ELF-1 (cell line): ENCODE data around the gene UBTF.

Experiments
- DNase-seq: peaks from one replicate; pipeline ENCODE4 v3.0.0-alpha.2; 2016; ENCODE audit warnings: low read depth, low spot score

UBTF gene, protein sequence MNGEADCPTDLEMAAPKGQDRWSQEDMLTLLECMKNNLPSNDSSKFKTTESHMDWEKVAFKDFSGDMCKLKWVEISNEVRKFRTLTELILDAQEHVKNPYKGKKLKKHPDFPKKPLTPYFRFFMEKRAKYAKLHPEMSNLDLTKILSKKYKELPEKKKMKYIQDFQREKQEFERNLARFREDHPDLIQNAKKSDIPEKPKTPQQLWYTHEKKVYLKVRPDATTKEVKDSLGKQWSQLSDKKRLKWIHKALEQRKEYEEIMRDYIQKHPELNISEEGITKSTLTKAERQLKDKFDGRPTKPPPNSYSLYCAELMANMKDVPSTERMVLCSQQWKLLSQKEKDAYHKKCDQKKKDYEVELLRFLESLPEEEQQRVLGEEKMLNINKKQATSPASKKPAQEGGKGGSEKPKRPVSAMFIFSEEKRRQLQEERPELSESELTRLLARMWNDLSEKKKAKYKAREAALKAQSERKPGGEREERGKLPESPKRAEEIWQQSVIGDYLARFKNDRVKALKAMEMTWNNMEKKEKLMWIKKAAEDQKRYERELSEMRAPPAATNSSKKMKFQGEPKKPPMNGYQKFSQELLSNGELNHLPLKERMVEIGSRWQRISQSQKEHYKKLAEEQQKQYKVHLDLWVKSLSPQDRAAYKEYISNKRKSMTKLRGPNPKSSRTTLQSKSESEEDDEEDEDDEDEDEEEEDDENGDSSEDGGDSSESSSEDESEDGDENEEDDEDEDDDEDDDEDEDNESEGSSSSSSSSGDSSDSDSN

DNA sequence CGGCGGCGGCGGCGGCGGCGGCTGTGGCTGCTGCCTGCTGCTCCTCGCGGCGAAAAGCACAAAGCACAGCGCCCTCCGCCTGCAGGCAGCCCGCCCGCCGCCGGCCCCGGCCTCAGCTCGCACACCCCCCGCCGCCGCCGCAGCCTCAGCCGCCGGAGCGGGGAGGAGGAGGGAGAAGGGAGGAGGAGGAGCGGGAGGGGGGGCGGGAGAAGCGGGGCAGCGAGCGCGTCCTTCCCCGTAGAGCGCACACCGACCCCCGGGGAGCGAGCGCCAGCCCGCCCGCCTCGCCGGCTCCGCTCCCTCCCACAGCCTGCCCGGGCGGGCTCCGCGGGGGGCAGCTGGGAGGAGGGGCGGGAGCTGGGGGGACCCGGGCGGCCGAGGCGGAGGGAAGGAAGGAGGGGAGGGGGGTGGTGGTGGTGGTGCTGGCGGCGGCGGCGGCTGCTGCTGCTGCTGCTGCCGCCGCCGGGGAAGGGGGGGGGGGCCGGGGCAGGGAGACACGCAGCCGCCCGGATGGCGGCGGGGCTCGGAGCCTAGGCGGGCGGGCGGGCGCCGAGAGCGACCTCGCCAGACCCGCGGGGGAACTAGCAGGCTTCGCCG lies at the start of gene UBTF:
UBTF (minus strand) TSS at position 60 of the 597 bp plus-strand sequence. CDS start 1,446 bp downstream, outside the sequence.
- DNase-seq, result no peak

GRCh38 chr17:44268709-44269534 lies 49.4 kb upstream of the UBTF start:
- DNase-seq, result no peak

- DNase-seq, result no peak
These were observed 48.5 kb upstream of the UBTF start, which contains the start of gene SLC4A1 for GRCh38 chr17:44267818-44268490. Gene SLC4A1, minus strand, starts transcription at chr17:44268135. Its CDS starts 5,269 bp downstream, at chr17:44262866.

DNA sequence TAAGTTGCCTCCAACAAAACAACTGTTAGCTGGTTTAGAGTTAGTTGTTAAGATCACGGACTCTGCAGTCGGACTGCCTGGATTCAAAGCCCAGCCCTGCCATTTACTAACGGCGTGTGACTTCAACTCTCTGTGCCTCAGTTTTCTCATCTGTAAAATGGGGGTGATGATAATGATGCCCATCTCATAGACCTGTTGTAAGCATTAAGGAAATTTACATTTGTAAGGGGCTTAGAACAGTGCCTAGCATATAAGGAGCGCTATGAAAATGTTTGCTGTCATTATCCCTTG lies 47.6 kb upstream of the UBTF start:
- DNase-seq, result no peak

- no peak for DNase-seq
These were observed 47.1 kb upstream of the UBTF start for GRCh38 chr17:44266402-44267164.

GRCh38 chr17:44263345-44263902 lies 43.9 kb upstream of the UBTF start:
- no peak for DNase-seq

GRCh38 chr17:44262654-44263225 lies 43.3 kb upstream of the UBTF start:
- no peak for DNase-seq

DNA sequence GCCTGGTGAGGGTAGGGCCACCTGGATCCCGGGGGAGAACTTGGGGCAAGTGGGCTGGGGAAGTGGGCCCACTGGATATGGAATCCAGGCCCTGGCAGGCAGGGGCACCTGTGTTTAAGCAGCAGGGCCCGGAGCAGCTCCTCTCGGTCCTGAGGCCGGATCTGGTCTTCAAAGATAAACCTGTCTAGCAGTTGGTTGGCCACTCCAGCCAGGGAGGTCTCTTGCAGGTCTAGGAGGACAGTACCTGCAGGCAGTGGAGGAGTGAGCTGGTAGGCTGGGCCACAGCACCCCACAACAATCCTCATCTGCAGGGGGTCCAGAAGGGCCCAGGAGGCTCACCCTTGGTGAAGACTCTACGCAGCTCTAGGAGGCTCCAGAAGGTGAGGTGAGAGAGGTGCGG lies 40.8 kb upstream of the UBTF start:
- no peak for DNase-seq

DNA sequence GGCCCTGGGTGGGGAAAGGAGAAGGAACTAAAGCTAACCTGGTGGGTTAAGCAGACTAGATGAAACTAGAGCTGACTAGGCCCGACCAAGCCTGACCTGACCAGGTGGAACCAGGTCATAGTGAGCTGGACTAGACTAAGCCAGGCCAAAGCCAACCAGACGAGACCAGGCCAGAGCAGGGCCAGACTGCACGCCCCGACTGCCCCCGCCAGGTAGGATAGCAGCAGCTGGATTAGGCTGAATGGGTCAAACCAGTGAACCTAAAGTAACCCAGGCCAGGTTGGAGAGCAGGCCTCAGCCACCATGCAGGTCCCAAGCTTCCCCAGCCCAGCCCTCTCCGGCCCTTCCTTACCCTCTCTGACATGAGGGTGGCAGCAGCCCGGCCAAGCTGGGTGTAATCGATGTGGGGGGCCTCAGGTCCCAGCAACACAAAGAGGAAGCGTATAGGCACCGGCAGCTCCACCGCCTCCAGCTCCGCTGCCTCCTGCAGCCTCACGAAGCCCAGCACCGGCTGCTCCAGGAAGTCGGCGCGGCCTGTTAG lies 39.4 kb upstream of the UBTF start:
- no peak for DNase-seq

GRCh38 chr17:44257815-44258760 lies 38.6 kb upstream of the UBTF start:
- no peak for DNase-seq

DNA sequence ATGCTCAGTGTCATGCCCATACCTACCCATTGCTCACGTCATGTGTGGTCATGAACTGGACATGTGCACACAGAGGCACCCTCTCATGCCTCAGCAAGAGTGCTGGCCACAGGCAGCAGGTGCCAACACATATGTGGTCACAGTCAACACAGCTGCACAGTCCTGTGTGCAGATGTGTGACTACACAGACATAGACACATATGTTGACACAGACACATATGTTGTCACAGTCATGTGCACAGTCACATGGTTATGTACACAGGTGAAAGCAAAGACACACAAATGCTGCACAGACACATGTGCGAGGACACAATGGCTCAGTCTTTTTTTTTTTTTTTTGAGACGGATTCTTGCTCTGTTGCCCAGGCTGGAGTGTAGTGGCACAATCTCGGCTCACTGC lies 37.2 kb upstream of the UBTF start:
- no peak for DNase-seq

DNA sequence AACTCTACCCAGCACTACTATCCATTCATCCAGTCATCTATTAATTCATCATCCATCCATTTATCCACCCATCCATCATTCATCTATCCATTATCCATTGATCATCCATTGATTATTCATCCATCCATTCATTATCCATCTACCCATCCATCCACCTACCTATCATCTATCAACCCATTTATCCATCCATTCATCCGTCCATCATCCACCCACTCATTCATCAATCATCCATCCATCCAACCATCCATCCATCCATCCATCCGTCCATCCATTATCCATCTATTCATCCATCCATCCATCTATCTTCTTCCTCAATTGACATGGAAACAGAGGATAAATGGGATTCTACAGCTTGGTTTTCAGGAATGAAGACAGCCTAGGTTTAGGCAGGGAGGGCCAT lies 36.4 kb upstream of the UBTF start:
- DNase-seq, result no peak

DNA sequence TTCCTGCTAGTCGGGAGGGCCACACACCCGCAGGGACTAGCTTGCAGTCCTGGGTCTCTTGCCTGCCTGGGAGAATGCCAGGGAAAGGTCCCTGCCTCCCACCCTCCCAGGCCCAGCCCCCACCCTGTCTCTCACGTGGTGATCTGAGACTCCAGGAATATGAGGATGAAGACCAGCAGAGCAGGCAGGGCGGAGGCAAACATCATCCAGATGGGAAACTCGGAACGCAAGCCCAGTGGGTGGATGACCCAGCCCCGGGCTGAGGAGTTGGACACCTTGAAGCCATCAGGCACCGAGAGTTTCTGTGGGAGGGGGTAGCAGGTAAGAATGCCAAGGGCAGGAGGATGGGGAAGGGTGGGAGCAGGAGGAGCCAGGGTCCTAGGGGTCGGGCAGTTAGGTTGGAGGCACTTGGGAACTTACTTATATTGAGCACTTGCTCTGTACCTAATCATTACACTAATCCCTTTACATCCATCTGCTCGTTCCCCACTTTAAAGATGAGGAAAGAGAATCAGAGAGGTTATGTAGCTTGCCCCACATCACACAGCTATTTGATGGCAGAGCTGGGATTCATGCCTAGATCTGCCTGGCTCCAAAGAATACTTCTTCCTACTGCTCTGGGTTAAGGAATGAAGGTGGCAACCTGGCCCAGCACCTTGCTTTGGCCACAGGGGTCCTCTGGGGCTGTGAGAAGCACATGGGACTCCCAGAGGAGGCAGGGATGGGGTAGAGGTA lies 35.1 kb upstream of the UBTF start:
- DNase-seq, result no peak

- DNase-seq, result no peak
These were observed 33.5 kb upstream of the UBTF start for GRCh38 chr17:44253006-44253405.

- DNase-seq, result no peak
These were observed 31.6 kb upstream of the UBTF start for GRCh38 chr17:44251062-44251461.

GRCh38 chr17:44249501-44250246 lies 30.2 kb upstream of the UBTF start:
- DNase-seq, result no peak
